Measurements from ENCODE around the gene ATF2.

DNA sequence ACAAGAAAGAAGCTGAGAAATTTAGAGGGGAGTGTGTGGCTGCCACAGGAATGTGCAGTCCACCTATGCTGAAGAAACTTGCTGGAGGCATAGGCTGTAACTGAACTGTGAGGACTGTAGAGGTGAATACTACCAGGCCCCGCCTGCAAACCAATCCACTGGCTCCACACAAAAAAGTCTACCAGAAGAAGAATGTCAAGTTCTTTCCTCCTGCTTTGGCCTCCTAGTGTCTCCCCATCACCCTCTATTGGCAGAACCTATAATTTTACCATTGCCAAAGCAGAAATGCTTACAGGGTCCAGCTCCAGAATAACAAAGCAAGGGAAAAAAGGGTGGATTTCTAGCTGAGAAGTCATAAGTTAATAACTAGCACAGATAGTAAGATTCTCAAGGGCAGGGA is 19.4 kb upstream of the ATF2 start:
- TF ChIP-seq EP300 (IDR thresholded peaks at IDR 0.05) (no peak), POLR2A (IDR thresholded peaks at IDR 0.05; ENCODE audit: low read depth) (no peak), POLR2AphosphoS5 (IDR thresholded peaks at IDR 0.05) (no peak)
- TF ChIP-seq, protein P1, sequence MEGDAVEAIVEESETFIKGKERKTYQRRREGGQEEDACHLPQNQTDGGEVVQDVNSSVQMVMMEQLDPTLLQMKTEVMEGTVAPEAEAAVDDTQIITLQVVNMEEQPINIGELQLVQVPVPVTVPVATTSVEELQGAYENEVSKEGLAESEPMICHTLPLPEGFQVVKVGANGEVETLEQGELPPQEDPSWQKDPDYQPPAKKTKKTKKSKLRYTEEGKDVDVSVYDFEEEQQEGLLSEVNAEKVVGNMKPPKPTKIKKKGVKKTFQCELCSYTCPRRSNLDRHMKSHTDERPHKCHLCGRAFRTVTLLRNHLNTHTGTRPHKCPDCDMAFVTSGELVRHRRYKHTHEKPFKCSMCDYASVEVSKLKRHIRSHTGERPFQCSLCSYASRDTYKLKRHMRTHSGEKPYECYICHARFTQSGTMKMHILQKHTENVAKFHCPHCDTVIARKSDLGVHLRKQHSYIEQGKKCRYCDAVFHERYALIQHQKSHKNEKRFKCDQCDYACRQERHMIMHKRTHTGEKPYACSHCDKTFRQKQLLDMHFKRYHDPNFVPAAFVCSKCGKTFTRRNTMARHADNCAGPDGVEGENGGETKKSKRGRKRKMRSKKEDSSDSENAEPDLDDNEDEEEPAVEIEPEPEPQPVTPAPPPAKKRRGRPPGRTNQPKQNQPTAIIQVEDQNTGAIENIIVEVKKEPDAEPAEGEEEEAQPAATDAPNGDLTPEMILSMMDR (IDR thresholded peaks at IDR 0.05): no peak
